GM23338 (cell line): Measurements from ENCODE around the gene FST. TPM values are rescaled to one million over a fixed set of nuclear protein-coding genes. Genes with fewer than 3 reads are reported as not detected.

Experiments
- CTCF ChIP-seq, 2 experiments: fragments of 200-600 bp in 1 of 2; sonication (generic) in 1 of 2; conservative IDR thresholded peaks; 2 replicates each; pipeline versions ENCODE4 v1.5.1 to v1.6.1; 2016 to 2017; ENCODE audit warnings: antibody characterized with exemption in 2 of 2, low read depth in 2 of 2, mild to moderate bottlenecking in 2 of 2, moderate library complexity in 1 of 2
- JUNB ChIP-seq: IDR thresholded peaks from one replicate; pipeline ENCODE4 v1.6.1; 2016; ENCODE audit warnings: antibody characterized with exemption; ENCODE audit not compliant: unreplicated experiment
- NANOG ChIP-seq: IDR thresholded peaks from 2 replicates; pipeline ENCODE4 v1.6.1; 2016; ENCODE audit warnings: antibody characterized with exemption, borderline replicate concordance
- REST ChIP-seq: IDR thresholded peaks from one replicate; pipeline ENCODE4 v1.6.1; 2018; ENCODE audit warnings: antibody characterized with exemption; ENCODE audit not compliant: unreplicated experiment
- STAT1 ChIP-seq: IDR thresholded peaks from one replicate; pipeline ENCODE4 v1.6.1; 2016; ENCODE audit warnings: antibody characterized with exemption; ENCODE audit not compliant: unreplicated experiment
- ZNF462 ChIP-seq: fragments of 250-450 bp; sonication (Bioruptor Pico); IDR thresholded peaks from 2 replicates; pipeline ENCODE4 v1.5.0; 2020; ENCODE audit warnings: mild to moderate bottlenecking, moderate library complexity
- polyA plus RNA-seq: library from polyadenylated mRNA; unstranded; fragments of >200 nt; fragmentation: Nextera tagmentation; extraction: Ambion mirVana; gene quantifications from 2 replicates; pipeline ENCODE4 v1.2.1, GENCODE V29; 2016
- total RNA-seq: library from RNA; depleted of rRNA; stranded (reverse); fragments of >200 nt; shearing (Covaris generic); gene quantifications from 2 replicates; pipeline ENCODE4 v1.2.3, GENCODE V29; 2014

Gene FST
- total and polyA plus RNA-seq, 2 experiments from 2014 or later: 7.6 to 13.9 TPM

GRCh38 chr5:53487436-53487835, 7.0 kb downstream of the FST start (continued):
- TF ChIP-seq ZNF462 (CRISPR knock-in tag): no peak
- TF ChIP-seq CTCF (conservative IDR thresholded peaks at IDR 0.05; ENCODE audit: low read depth in 2 of 2): no peak
- no peak for TF ChIP-seq STAT1
- no peak for TF ChIP-seq NANOG
- no peak for TF ChIP-seq REST
- no peak for TF ChIP-seq JUNB
